GM10248 (cell line): ENCODE measurements around the gene NEK9.

Experiments
- CTCF ChIA-PET: fragments of 300-600 bp; sonication (Branson Sonifier 250); formaldehyde crosslinking; extraction: SDS; loops from one replicate; lab custom pipeline; 2021; ENCODE audit warnings: antibody characterized with exemption; lab: Yijun Ruan, JAX
- POLR2A ChIA-PET: fragments of 350-650 bp; sonication (Branson Sonifier 250); formaldehyde crosslinking; extraction: SDS; loops from one replicate; lab custom pipeline; 2020; ENCODE audit warnings: antibody characterized with exemption; lab: Yijun Ruan, JAX
- DNase-seq: peaks from one replicate; pipeline ENCODE4 v3.0.0; 2012; ENCODE audit errors: extremely low spot score
- CTCF ChIP-seq: IDR thresholded peaks from 2 replicates; pipeline ENCODE4 v1.5.1; 2012; ENCODE audit warnings: mild to moderate bottlenecking, low read depth; ENCODE audit errors: extremely low read depth, missing control alignments, control extremely low read depth

The NEK9 gene

GRCh38 chr14:75051556-75051899 is 75.3 kb downstream of the NEK9 start:
- ChIA-PET POLR2A (interaction anchor here (0.8 kb wide), 1 partner anchor 12 kb away, joined by 3 read pairs; the partner anchor contains the start of gene ACYP1), CTCF (interaction anchor here (0.7 to 2.3 kb wide), 4 partner anchors 11 to 190 kb away, joined by 3 to 6 read pairs (median 4); no protein-coding TSS in a partner anchor)
- no peak for TF ChIP-seq CTCF
- DNase-seq: no peak

DNA sequence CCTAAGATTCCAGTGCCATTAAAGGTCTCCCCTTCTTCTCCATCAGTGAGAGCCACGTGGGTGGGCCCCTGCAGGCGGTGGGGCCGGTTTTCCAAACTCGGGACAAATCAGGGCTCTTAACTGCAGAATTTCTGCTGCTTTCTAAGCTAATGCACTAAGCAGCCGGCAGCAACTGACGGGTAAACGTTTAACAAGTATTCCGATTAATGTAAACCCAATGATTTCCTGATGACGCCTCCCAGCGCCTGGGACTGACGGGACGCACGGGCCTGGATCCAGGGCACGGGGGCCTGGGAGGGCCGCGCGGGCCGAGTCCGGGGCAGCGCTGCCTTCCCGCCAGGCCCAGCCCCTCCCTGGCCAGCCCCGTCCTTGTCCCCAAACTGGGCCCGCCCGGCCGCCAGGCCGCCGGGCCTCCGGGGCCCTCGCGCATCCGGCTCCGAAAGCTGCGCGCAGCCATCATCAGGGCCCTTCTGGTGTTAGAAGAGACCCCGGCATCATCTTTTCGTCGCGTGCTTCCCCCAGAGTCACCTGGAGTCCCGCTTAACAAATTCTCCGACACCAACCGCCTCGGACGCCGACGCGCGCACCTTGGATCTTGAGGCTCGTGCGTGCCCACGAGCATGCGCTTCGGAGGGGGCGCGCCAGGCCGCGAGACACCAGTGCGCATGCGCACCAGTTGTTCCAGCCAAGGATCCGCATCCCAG is 75.8 kb downstream of the NEK9 start, which contains the start of gene MLH3:
TSS of gene MLH3 (minus strand) at position 616 of the 704 bp plus-strand sequence. CDS start 1,812 bp downstream, outside the sequence.
- POLR2A ChIA-PET: interaction anchor here (0.8 kb wide), 1 partner anchor 13 kb away, joined by 3 read pairs; the partner anchor contains the start of gene ACYP1
- peak; percentile 91 for DNase-seq
- TF ChIP-seq CTCF: no peak
- CTCF ChIA-PET: interaction anchor here (1.2 to 2.3 kb wide), 3 partner anchors 11 to 190 kb away, joined by 4 to 5 read pairs (median 4); no protein-coding TSS in a partner anchor

- no peak for DNase-seq
- ChIA-PET POLR2A (no interaction called here), CTCF (interaction anchor here (1.0 to 2.3 kb wide), 6 partner anchors 15 to 104 kb away, joined by 3 to 10 read pairs (median 4); partner anchors contain the start of gene ACYP1)
- TF ChIP-seq CTCF: no peak
These were observed 77.1 kb downstream of the NEK9 start for GRCh38 chr14:75049731-75050201.

- no peak for TF ChIP-seq CTCF
- ChIA-PET POLR2A (no interaction called here), CTCF (interaction anchor here (1.0 to 2.3 kb wide), 7 partner anchors 9 to 103 kb away, joined by 3 to 10 read pairs (median 4); partner anchors contain the start of gene ACYP1)
- no peak for DNase-seq
These were observed 77.7 kb downstream of the NEK9 start for GRCh38 chr14:75049136-75049535.

GRCh38 chr14:75048101-75048500 is 78.7 kb downstream of the NEK9 start:
- POLR2A ChIA-PET: no interaction called here
- CTCF ChIA-PET: interaction anchor here (1.1 to 2.3 kb wide), 3 partner anchors 16 to 102 kb away, joined by 3 to 10 read pairs (median 7); partner anchors contain the start of gene ACYP1
- no peak for DNase-seq
- TF ChIP-seq CTCF: no peak

DNA sequence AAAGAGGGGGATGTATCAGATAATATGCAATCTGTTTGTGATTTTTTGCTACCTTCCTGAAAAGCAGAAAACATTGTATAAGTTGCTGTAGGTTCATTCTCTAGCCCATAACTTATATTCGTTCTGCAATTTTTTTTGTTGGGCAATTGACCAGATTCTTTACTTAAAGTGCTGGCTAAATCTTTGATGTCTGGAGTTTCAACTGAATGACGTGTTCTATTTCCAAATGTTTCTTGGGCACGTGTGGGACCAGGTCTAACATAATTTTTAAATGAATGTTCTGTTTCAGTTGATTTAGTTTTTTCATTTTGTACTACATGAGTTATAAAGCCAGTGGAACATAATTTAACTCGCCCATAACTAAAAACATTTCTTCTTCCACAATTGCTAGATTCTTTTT is 79.3 kb downstream of the NEK9 start:
- ChIA-PET CTCF (interaction anchor here (2.3 kb wide), 1 partner anchor 102 kb away, joined by 7 read pairs; no protein-coding TSS in a partner anchor), POLR2A (no interaction called here)
- DNase-seq: no peak
- TF ChIP-seq CTCF: no peak
